ENCODE measurements around the gene EFL1.

The EFL1 gene

GRCh38 chr15:82093325-82093724, 169.2 kb downstream of the EFL1 start:
- H3K79me2 ChIP-seq (ENCODE audit: control insufficient read depth, insufficient read depth, low read length, poor library complexity): no peaks in the 10 kb centered on the region
- H3K4me3 ChIP-seq (ENCODE audit: low read depth, low read length): no peak overlapping the region
- H3K79me1 ChIP-seq (ENCODE audit: low read length): no peaks in the 10 kb centered on the region
- H4K8ac ChIP-seq (ENCODE audit: low read depth, low read length): no peak overlapping the region
- no peak overlapping the region for H2AK5ac ChIP-seq (ENCODE audit: low read length)
- H3K4ac ChIP-seq (ENCODE audit: low read depth, low read length): no peak overlapping the region
- no peak for DNase-seq
- peaks cover 4% of the 10 kb centered on the region for H3K9me3 ChIP-seq (ENCODE audit: insufficient read depth, low read depth, low read length)
- no peak overlapping the region for H3K27ac ChIP-seq (ENCODE audit: low read depth, low read length)
- H3K9ac ChIP-seq (ENCODE audit: low read length): no peak overlapping the region
- no peak overlapping the region for H4K12ac ChIP-seq (ENCODE audit: low read depth, low read length)
- no peaks in the 10 kb centered on the region for H3K27me3 ChIP-seq (ENCODE audit: insufficient read depth, low read length)
- no peak overlapping the region for H3K14ac ChIP-seq (ENCODE audit: low read length)
- H3K18ac ChIP-seq (ENCODE audit: low read length): no peak overlapping the region
- no peak overlapping the region for H2BK120ac ChIP-seq (ENCODE audit: insufficient read depth, low read length, poor library complexity)
- H3K36me3 ChIP-seq (ENCODE audit: control insufficient read depth in 1 of 2, insufficient read depth in 2 of 2, low read length in 2 of 2): no peaks in the 10 kb centered on the region
- H3K23ac ChIP-seq (ENCODE audit: low read length): no peak overlapping the region
- H2AFZ ChIP-seq (ENCODE audit: insufficient read depth, low read length, poor library complexity): no peak overlapping the region
- no peak overlapping the region for H2BK5ac ChIP-seq (ENCODE audit: low read depth, low read length, poor library complexity)
- no CpG with 5 or more reads among the region's 5 CpGs for WGBS (ENCODE audit: extremely low coverage, insufficient coverage, insufficient read length)
- no peak overlapping the region for H2BK12ac ChIP-seq (ENCODE audit: low read length)
- no peak overlapping the region for H3K4me2 ChIP-seq (ENCODE audit: low read length)
- H4K91ac ChIP-seq (ENCODE audit: low read depth, low read length): no peak overlapping the region
- H3K4me1 ChIP-seq (ENCODE audit: control insufficient read depth in 1 of 2, insufficient read depth in 2 of 2, low read length in 2 of 2): no peaks in the 10 kb centered on the region

- Histone ChIP-seq H4K91ac (ENCODE audit: low read depth, low read length) (no peak overlapping the region), H3K4me2 (ENCODE audit: low read length) (no peak overlapping the region), H4K8ac (ENCODE audit: low read depth, low read length) (no peak overlapping the region), H3K9me3 (ENCODE audit: insufficient read depth, low read depth, low read length) (peaks cover 4% of the 10 kb centered on the region), H3K27me3 (ENCODE audit: insufficient read depth, low read length) (no peaks in the 10 kb centered on the region), H3K18ac (ENCODE audit: low read length) (no peak overlapping the region), H2AK5ac (ENCODE audit: low read length) (no peak overlapping the region), H3K4me1 (ENCODE audit: control insufficient read depth in 1 of 2, insufficient read depth in 2 of 2, low read length in 2 of 2) (no peaks in the 10 kb centered on the region), H3K9ac (ENCODE audit: low read length) (no peak overlapping the region), H2BK120ac (ENCODE audit: insufficient read depth, low read length, poor library complexity) (no peak overlapping the region), H3K4ac (ENCODE audit: low read depth, low read length) (no peak overlapping the region), H3K23ac (ENCODE audit: low read length) (no peak overlapping the region), H4K12ac (ENCODE audit: low read depth, low read length) (no peak overlapping the region), H3K27ac (ENCODE audit: low read depth, low read length) (no peak overlapping the region), H3K36me3 (ENCODE audit: control insufficient read depth in 1 of 2, insufficient read depth in 2 of 2, low read length in 2 of 2) (no peaks in the 10 kb centered on the region), H2BK5ac (ENCODE audit: low read depth, low read length, poor library complexity) (no peak overlapping the region), H2AFZ (ENCODE audit: insufficient read depth, low read length, poor library complexity) (no peak overlapping the region), H3K79me2 (ENCODE audit: control insufficient read depth, insufficient read depth, low read length, poor library complexity) (no peaks in the 10 kb centered on the region), H3K4me3 (ENCODE audit: low read depth, low read length) (no peak overlapping the region), H2BK12ac (ENCODE audit: low read length) (no peak overlapping the region), H3K14ac (ENCODE audit: low read length) (no peak overlapping the region), H3K79me1 (ENCODE audit: low read length) (no peaks in the 10 kb centered on the region)
- no peak for DNase-seq
- no CpG with 5 or more reads among the region's 3 CpGs for WGBS (ENCODE audit: extremely low coverage, insufficient coverage, insufficient read length)
These were observed 170.8 kb downstream of the EFL1 start for GRCh38 chr15:82091636-82092140.

- peaks cover 2% of the 10 kb centered on the region for H3K9me3 ChIP-seq (ENCODE audit: insufficient read depth, low read depth, low read length)
These were observed 176.1 kb downstream of the EFL1 start for GRCh38 chr15:82086243-82086995.

GRCh38 chr15:82081914-82082762, 180.4 kb downstream of the EFL1 start:
- H2AK5ac ChIP-seq (ENCODE audit: low read length): no peak overlapping the region
- no peak overlapping the region for H3K27ac ChIP-seq (ENCODE audit: low read depth, low read length)
- no peak overlapping the region for H3K4ac ChIP-seq (ENCODE audit: low read depth, low read length)
- H3K4me1 ChIP-seq (ENCODE audit: control insufficient read depth in 1 of 2, insufficient read depth in 2 of 2, low read length in 2 of 2): no peaks in the 10 kb centered on the region
- no peak overlapping the region for H4K12ac ChIP-seq (ENCODE audit: low read depth, low read length)
- no peaks in the 10 kb centered on the region for H3K79me2 ChIP-seq (ENCODE audit: control insufficient read depth, insufficient read depth, low read length, poor library complexity)
- no peak overlapping the region for H3K23ac ChIP-seq (ENCODE audit: low read length)
- H4K8ac ChIP-seq (ENCODE audit: low read depth, low read length): no peak overlapping the region
- H3K9ac ChIP-seq (ENCODE audit: low read length): no peak overlapping the region
- H3K14ac ChIP-seq (ENCODE audit: low read length): no peak overlapping the region
- H2BK12ac ChIP-seq (ENCODE audit: low read length): no peak overlapping the region
- no peaks in the 10 kb centered on the region for H3K79me1 ChIP-seq (ENCODE audit: low read length)
- no peak for DNase-seq
- H3K4me2 ChIP-seq (ENCODE audit: low read length): no peak overlapping the region
- WGBS (ENCODE audit: extremely low coverage, insufficient coverage, insufficient read length): no CpG with 5 or more reads among the region's 14 CpGs
- no peak overlapping the region for H3K4me3 ChIP-seq (ENCODE audit: low read depth, low read length)
- no peaks in the 10 kb centered on the region for H3K36me3 ChIP-seq (ENCODE audit: control insufficient read depth in 1 of 2, insufficient read depth in 2 of 2, low read length in 2 of 2)
- no peaks in the 10 kb centered on the region for H3K27me3 ChIP-seq (ENCODE audit: insufficient read depth, low read length)
- H2BK120ac ChIP-seq (ENCODE audit: insufficient read depth, low read length, poor library complexity): no peak overlapping the region
- H4K91ac ChIP-seq (ENCODE audit: low read depth, low read length): no peak overlapping the region
- peaks cover 2% of the 10 kb centered on the region for H3K9me3 ChIP-seq (ENCODE audit: insufficient read depth, low read depth, low read length)
- H3K18ac ChIP-seq (ENCODE audit: low read length): no peak overlapping the region
- H2BK5ac ChIP-seq (ENCODE audit: low read depth, low read length, poor library complexity): no peak overlapping the region
- H2AFZ ChIP-seq (ENCODE audit: insufficient read depth, low read length, poor library complexity): no peak overlapping the region

More at GRCh38 chr15:82086243-82086995, 176.1 kb downstream of the EFL1 start:
- Histone ChIP-seq H3K4me2 (ENCODE audit: low read length) (no peak overlapping the region), H2AFZ (ENCODE audit: insufficient read depth, low read length, poor library complexity) (no peak overlapping the region), H3K14ac (ENCODE audit: low read length) (no peak overlapping the region), H3K27ac (ENCODE audit: low read depth, low read length) (no peak overlapping the region), H4K12ac (ENCODE audit: low read depth, low read length) (no peak overlapping the region), H3K36me3 (ENCODE audit: control insufficient read depth in 1 of 2, insufficient read depth in 2 of 2, low read length in 2 of 2) (no peaks in the 10 kb centered on the region), H3K9ac (ENCODE audit: low read length) (no peak overlapping the region), H4K91ac (ENCODE audit: low read depth, low read length) (no peak overlapping the region), H4K8ac (ENCODE audit: low read depth, low read length) (no peak overlapping the region), H2AK5ac (ENCODE audit: low read length) (no peak overlapping the region), H2BK5ac (ENCODE audit: low read depth, low read length, poor library complexity) (no peak overlapping the region), H3K4me3 (ENCODE audit: low read depth, low read length) (no peak overlapping the region), H3K4me1 (ENCODE audit: control insufficient read depth in 1 of 2, insufficient read depth in 2 of 2, low read length in 2 of 2) (no peaks in the 10 kb centered on the region), H3K79me2 (ENCODE audit: control insufficient read depth, insufficient read depth, low read length, poor library complexity) (no peaks in the 10 kb centered on the region), H3K23ac (ENCODE audit: low read length) (no peak overlapping the region), H3K27me3 (ENCODE audit: insufficient read depth, low read length) (no peaks in the 10 kb centered on the region), H3K18ac (ENCODE audit: low read length) (no peak overlapping the region), H3K4ac (ENCODE audit: low read depth, low read length) (no peak overlapping the region), H2BK120ac (ENCODE audit: insufficient read depth, low read length, poor library complexity) (no peak overlapping the region), H3K79me1 (ENCODE audit: low read length) (no peaks in the 10 kb centered on the region), H2BK12ac (ENCODE audit: low read length) (no peak overlapping the region)
- no peak for DNase-seq
- no CpG with 5 or more reads among the region's 16 CpGs for WGBS (ENCODE audit: extremely low coverage, insufficient coverage, insufficient read length)

Data from trophoblast cell (in vitro differentiated cells and primary cell).